ENCODE data around the gene PLAC9. TPM values are rescaled to one million over a fixed set of nuclear protein-coding genes. Genes with fewer than 3 reads are reported as not detected.
A peak's percentile ranks its signal among the peaks of the same experiment; 100 is the strongest.

Gene PLAC9
- total RNA-seq, 2 donors from 2014 or later = 6.5 to 39.9 TPM

DNA sequence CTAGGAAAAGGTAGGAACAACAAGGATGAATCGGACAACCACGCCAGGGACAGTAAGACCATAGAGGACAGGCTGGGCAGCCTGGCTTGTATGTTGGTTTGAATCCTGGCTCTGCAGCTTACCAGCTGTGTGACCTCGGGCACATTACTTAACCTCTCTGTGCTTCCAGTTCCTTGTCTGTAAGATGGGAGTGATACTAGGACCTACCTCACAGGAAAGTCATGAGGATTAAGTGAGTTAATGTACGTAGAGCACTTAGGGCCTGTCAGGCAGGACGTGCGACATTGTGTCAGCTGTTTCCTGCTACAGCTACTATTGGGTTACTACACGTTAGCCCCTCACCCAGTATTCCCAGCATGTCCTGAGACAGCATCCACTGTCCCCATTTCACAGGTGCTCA lies 32.1 kb downstream of the PLAC9 start:
- ATAC-seq (no peak), DNase-seq (no peak)
- Histone ChIP-seq H3K4me3 (no peak overlapping the region), H3K27me3 (no peaks in the 10 kb centered on the region), H3K9me3 (no peaks in the 10 kb centered on the region), H3K36me3 (replicated peaks in 1 of 2; ENCODE audit: insufficient read depth in 1 of 2, low read depth in 2 of 2) (peaks cover 0 to 17% of the 10 kb centered on the region in 2 donors), H3K27ac (peak overlapping the region in 1 of 4 donors; percentile 6), H3K4me1 (no peaks in the 10 kb centered on the region)
- intact Hi-C loops (cut with DNase I) = loop anchor here (5.0 kb wide), 1 partner anchor 43 kb away; the partner anchor contains the start of gene ANXA11
- TF ChIP-seq POLR2A (IDR thresholded peaks at IDR 0.05) (no peak), CTCF (IDR thresholded peaks at IDR 0.05) (no peak)
- WGBS, 2 donors = 91 to 95% methylated on average over 7 of the region's 7 CpGs

GRCh38 chr10:80165173-80165572 lies 32.6 kb downstream of the PLAC9 start:
- Histone ChIP-seq H3K27me3 (no peaks in the 10 kb centered on the region), H3K27ac (peak overlapping the region in 1 of 4 donors; percentile 6), H3K9me3 (no peaks in the 10 kb centered on the region), H3K36me3 (replicated peaks in 1 of 2; ENCODE audit: insufficient read depth in 1 of 2, low read depth in 2 of 2) (peaks cover 0 to 15% of the 10 kb centered on the region in 2 donors), H3K4me1 (no peaks in the 10 kb centered on the region), H3K4me3 (no peak overlapping the region)
- ATAC-seq (no peak), DNase-seq (no peak)
- 72 to 82% methylated on average over 3 to 7 of the region's 7 CpGs for WGBS, 2 donors
- TF ChIP-seq POLR2A (IDR thresholded peaks at IDR 0.05) = no peak
- no peak for TF ChIP-seq CTCF (IDR thresholded peaks at IDR 0.05)
- intact Hi-C loops (cut with DNase I) = no loop called here

GRCh38 chr10:80166581-80167470 lies 34.3 kb downstream of the PLAC9 start:
- H3K4me3 ChIP-seq = no peak overlapping the region
- no peak for TF ChIP-seq CTCF (IDR thresholded peaks at IDR 0.05)
- no peak for TF ChIP-seq POLR2A (IDR thresholded peaks at IDR 0.05)
- intact Hi-C loops (cut with DNase I) = no loop called here
- H3K27me3 ChIP-seq = no peaks in the 10 kb centered on the region
- DNase-seq (no peak), ATAC-seq (no peak)
- no peaks in the 10 kb centered on the region for H3K9me3 ChIP-seq
- H3K4me1 ChIP-seq = no peaks in the 10 kb centered on the region
- H3K36me3 ChIP-seq (replicated peaks in 1 of 2; ENCODE audit: insufficient read depth in 1 of 2, low read depth in 2 of 2) = peaks cover 0 to 15% of the 10 kb centered on the region in 2 donors
- WGBS, 2 donors = 90 to 93% methylated on average over 19 to 28 of the region's 28 CpGs
- H3K27ac ChIP-seq = no peak overlapping the region

DNA sequence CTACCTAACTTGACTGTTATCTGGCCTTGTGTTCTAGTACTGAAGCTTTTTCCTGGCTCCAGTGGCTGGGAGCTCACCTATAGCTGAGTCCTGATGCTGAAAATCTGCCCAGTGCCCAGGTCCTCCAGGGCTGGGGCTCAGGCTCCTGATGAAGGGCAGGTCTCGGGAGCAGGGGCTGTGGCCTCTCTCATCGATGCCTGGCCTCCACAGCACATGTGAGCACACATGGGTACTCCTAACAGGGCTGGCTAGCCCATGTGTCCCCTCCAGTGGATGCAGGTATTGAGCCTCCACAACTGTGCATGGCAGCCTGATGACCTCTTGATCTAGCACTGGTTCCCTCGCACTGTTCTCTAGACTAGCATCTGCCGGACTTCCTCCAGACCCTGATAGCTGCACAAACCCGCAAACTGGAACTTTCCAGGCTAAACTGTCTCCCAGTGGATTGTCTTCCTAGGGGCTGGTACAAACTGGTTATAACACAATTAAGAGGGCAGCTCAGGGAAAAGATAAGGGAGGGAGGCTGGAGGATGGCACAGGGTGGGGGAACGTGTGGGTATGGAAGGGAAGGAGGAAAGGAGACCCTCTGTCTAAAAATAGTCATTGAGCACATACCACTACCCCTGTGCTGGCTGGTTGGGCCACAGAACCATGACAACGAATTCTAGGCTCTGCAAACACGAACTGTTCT lies 35.1 kb downstream of the PLAC9 start:
- H3K36me3 ChIP-seq (replicated peaks in 1 of 2; ENCODE audit: insufficient read depth in 1 of 2, low read depth in 2 of 2) = peaks cover 0 to 13% of the 10 kb centered on the region in 2 donors

More for the DNA sequence above, 35.1 kb downstream of the PLAC9 start:
- ATAC-seq (no peak), DNase-seq (no peak)
- H3K27ac ChIP-seq = no peak overlapping the region
- no peaks in the 10 kb centered on the region for H3K9me3 ChIP-seq
- H3K27me3 ChIP-seq = no peaks in the 10 kb centered on the region
- no peak for TF ChIP-seq POLR2A (IDR thresholded peaks at IDR 0.05)
- no peak for TF ChIP-seq CTCF (IDR thresholded peaks at IDR 0.05)
- WGBS, 2 donors = 76 to 81% methylated on average over 6 to 8 of the region's 8 CpGs
- H3K4me3 ChIP-seq = no peak overlapping the region
- no peaks in the 10 kb centered on the region for H3K4me1 ChIP-seq
- intact Hi-C loops (cut with DNase I) = no loop called here

Measured in body of pancreas (tissue), 4 donors.